Ovary (tissue), 3 donors: ENCODE measurements around the gene ALG2.

Experiments
- CTCF ChIP-seq, 3 donors: fragments of 450-650 bp in 2 of 3; fragments of 200-600 bp in 1 of 3; IDR thresholded peaks; one replicate each; pipeline versions ENCODE4 v1.5.1 to v1.8.0; 2016 to 2022; ENCODE audit warnings: antibody characterized with exemption in 3 of 3, mild to moderate bottlenecking in 1 of 3
- EP300 ChIP-seq: sonication (generic); formaldehyde crosslinking; IDR thresholded peaks from one replicate; pipeline ENCODE4 v1.6.1; 2017; ENCODE audit warnings: antibody characterized with exemption
- POLR2A ChIP-seq: fragments of 450-650 bp; IDR thresholded peaks from one replicate; pipeline ENCODE4 v1.6.1; 2017; ENCODE audit warnings: antibody characterized with exemption, mild to moderate bottlenecking, moderate library complexity
- donor health status: DM: no; HTN: no; CAD: no.

DNA sequence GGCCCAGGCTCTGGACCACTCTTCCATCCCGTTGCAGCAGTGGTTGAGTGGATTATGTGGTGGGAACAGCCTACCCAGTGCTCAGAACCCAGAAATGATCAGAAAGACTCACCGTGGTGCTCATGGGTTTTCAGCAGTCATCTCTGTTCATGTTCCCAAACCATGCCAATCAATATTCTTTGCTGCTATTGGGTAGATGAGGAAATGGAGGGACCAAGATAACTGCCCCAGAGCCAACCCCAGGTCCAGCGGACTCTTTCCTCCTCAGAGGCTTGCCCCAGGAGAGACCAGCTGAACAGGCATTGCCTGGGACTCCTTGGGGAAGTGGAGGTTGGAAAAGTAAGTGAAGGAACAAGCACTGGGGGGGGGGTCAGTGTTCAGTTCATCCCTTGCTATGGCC lies 38.1 kb downstream of the ALG2 start:
- TF ChIP-seq CTCF (IDR thresholded peaks at IDR 0.05) (no peak), POLR2A (no peak), EP300 (no peak)
